Measurements from ENCODE around the gene ZNF784. TPM values are rescaled to one million over a fixed set of nuclear protein-coding genes. Genes with fewer than 3 reads are reported as not detected.

The ZNF784 gene
- polyA plus RNA-seq, 4 donors: 9.1 to 15.0 (median 12.9) TPM

- peak in 2 of 4 donors; percentile 64 to 77 for DNase-seq (ENCODE audit: low read depth in 4 of 4, low spot score in 2 of 4)
Measured at GRCh38 chr19:55605637-55606470, 18.5 kb downstream of the ZNF784 start, which contains the start of gene ZNF865. ZNF865 (plus strand) TSS chr19:55605647; CDS start chr19:55613619, 7,972 bp downstream.

GRCh38 chr19:55605207-55605636 is 19.1 kb downstream of the ZNF784 start:
- DNase-seq (ENCODE audit: low read depth in 4 of 4, low spot score in 2 of 4): peak in 3 of 4 donors; percentile 91 to 95 (median 94)

- DNase-seq (ENCODE audit: low read depth in 4 of 4, low spot score in 2 of 4): no peak
Measured at GRCh38 chr19:55603581-55604292, 20.6 kb downstream of the ZNF784 start.

- DNase-seq (ENCODE audit: low read depth in 4 of 4, low spot score in 2 of 4): no peak
Measured at GRCh38 chr19:55603115-55603514, 21.3 kb downstream of the ZNF784 start.

- no peak for DNase-seq (ENCODE audit: low read depth in 4 of 4, low spot score in 2 of 4)
Measured at GRCh38 chr19:55602104-55603001, 22.0 kb downstream of the ZNF784 start.

GRCh38 chr19:55601084-55601483 is 23.3 kb downstream of the ZNF784 start:
- no peak for DNase-seq (ENCODE audit: low read depth in 4 of 4, low spot score in 2 of 4)

GRCh38 chr19:55600662-55601028 is 23.7 kb downstream of the ZNF784 start:
- no peak for DNase-seq (ENCODE audit: low read depth in 4 of 4, low spot score in 2 of 4)

- DNase-seq (ENCODE audit: low read depth in 4 of 4, low spot score in 2 of 4): peak; percentile 91 to 100 (median 98)
Measured at GRCh38 chr19:55599842-55600661, 24.3 kb downstream of the ZNF784 start, which contains the start of gene ZNF524. ZNF524 (plus strand) TSS chr19:55600288; CDS start chr19:55602113, 1,825 bp downstream.

- peak; percentile 99 to 100 (median 99) for DNase-seq (ENCODE audit: low read depth in 4 of 4, low spot score in 2 of 4)
Measured at GRCh38 chr19:55599468-55599841, 24.9 kb downstream of the ZNF784 start, which contains the start of gene FIZ1. FIZ1 (minus strand) TSS chr19:55599517; CDS start chr19:55597865, 1,652 bp downstream.

- peak in 1 of 4 donors; percentile 85 for DNase-seq (ENCODE audit: low read depth in 4 of 4, low spot score in 2 of 4)
Measured at GRCh38 chr19:55598719-55599467, 25.5 kb downstream of the ZNF784 start.

GRCh38 chr19:55598034-55598433 is 26.3 kb downstream of the ZNF784 start:
- no peak for DNase-seq (ENCODE audit: low read depth in 4 of 4, low spot score in 2 of 4)

GRCh38 chr19:55597501-55597921 is 26.9 kb downstream of the ZNF784 start:
- DNase-seq (ENCODE audit: low read depth in 4 of 4, low spot score in 2 of 4): no peak

- no peak for DNase-seq (ENCODE audit: low read depth in 4 of 4, low spot score in 2 of 4)
Measured at GRCh38 chr19:55596304-55596703, 28.1 kb downstream of the ZNF784 start.

- DNase-seq (ENCODE audit: low read depth in 4 of 4, low spot score in 2 of 4): no peak
Measured at GRCh38 chr19:55594996-55595545, 29.3 kb downstream of the ZNF784 start.

- DNase-seq (ENCODE audit: low read depth in 4 of 4, low spot score in 2 of 4): no peak
Measured at GRCh38 chr19:55593096-55593772, 31.1 kb downstream of the ZNF784 start.

GRCh38 chr19:55592391-55593090 is 31.8 kb downstream of the ZNF784 start:
- no peak for DNase-seq (ENCODE audit: low read depth in 4 of 4, low spot score in 2 of 4)

GRCh38 chr19:55591555-55591954 is 32.8 kb downstream of the ZNF784 start:
- no peak for DNase-seq (ENCODE audit: low read depth in 4 of 4, low spot score in 2 of 4)

Data from left renal cortex interstitium (tissue), 4 donors.